GM19452 (cell line): ENCODE results near the gene PHTF2.
"Not testable (repeated sequence)": the region's sequence is repeated elsewhere in the genome, so short reads cannot be mapped to it uniquely, and the experiment has no call there.

Source experiments
- ATAC-seq: cut with Tn5 transposase; IDR thresholded peaks from one replicate; pipeline ENCODE4 v1.9.1; 2021; ENCODE audit not compliant: unreplicated experiment

PHTF2 gene

GRCh38 chr7:77983973-77984372 is 185.4 kb downstream of the PHTF2 start:
- ATAC-seq = no peak

GRCh38 chr7:77985232-77985973 is 186.8 kb downstream of the PHTF2 start:
- no peak for ATAC-seq

GRCh38 chr7:77985974-77986339 is 187.4 kb downstream of the PHTF2 start:
- ATAC-seq = no peak

GRCh38 chr7:77989981-77990566 is 191.5 kb downstream of the PHTF2 start:
- ATAC-seq = no peak

- no peak for ATAC-seq
These were observed 193.1 kb downstream of the PHTF2 start for GRCh38 chr7:77991656-77992055.

GRCh38 chr7:77993838-77994237 is 195.3 kb downstream of the PHTF2 start:
- ATAC-seq = no peak

GRCh38 chr7:77995717-77996116 is 197.1 kb downstream of the PHTF2 start:
- ATAC-seq = no peak

GRCh38 chr7:77999168-77999567 is 200.6 kb downstream of the PHTF2 start:
- ATAC-seq = not testable (repeated sequence)

- ATAC-seq = no peak
These were observed 203.4 kb downstream of the PHTF2 start for GRCh38 chr7:78002021-78002420.

- ATAC-seq = no peak
These were observed 204.1 kb downstream of the PHTF2 start for GRCh38 chr7:78002715-78003114.

GRCh38 chr7:78006063-78006755 is 207.6 kb downstream of the PHTF2 start:
- no peak for ATAC-seq
